Measurements from ENCODE around the gene DCAF8. TPM values are rescaled to one million over a fixed set of nuclear protein-coding genes. Genes with fewer than 3 reads are reported as not detected.

DCAF8 gene
- total RNA-seq, 1 experiment from 2014 or later: 126 TPM

DNA sequence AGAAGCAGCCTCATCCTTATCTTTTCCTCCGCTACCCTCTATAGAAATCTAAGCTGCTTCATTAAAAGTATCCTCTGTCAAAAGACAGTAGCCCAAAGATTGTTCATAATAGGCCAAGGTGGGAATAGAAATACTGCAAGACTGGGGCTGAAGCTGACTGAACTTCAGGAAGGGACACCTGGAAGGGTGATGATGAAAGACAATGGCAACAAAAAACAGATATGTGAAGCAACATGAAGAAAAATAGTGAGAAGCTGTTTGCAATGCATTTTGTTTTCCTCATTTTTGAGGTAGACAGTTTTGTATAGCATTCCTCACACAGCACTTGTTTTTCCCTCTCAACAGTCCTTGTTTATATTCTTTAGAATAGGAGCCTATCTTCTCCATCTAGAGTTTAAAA lies 16.9 kb downstream of the DCAF8 start:
- no TSS peak for BruUV-seq (replicated peaks)
- Mint-ChIP-seq H3K9me3 (ENCODE audit: low read depth, unreplicated experiment) (no peaks in the 10 kb centered on the region), H3K4me1 (ENCODE audit: low read depth, unreplicated experiment) (peaks cover 10% of the 10 kb centered on the region), H3K27me3 (ENCODE audit: unreplicated experiment) (no peaks in the 10 kb centered on the region), H3K27ac (ENCODE audit: unreplicated experiment) (peak overlapping the region; percentile 25), H3K4me3 (ENCODE audit: low read depth, unreplicated experiment) (no peak overlapping the region), H3K36me3 (ENCODE audit: insufficient read depth, unreplicated experiment) (no peaks in the 10 kb centered on the region)
- no peak for DNase-seq
- intact Hi-C loops (cut with micrococcal nuclease; ENCODE audit: unreplicated experiment): no loop called here
- CTCF ChIA-PET: no interaction called here
- TF ChIP-seq, protein P1, sequence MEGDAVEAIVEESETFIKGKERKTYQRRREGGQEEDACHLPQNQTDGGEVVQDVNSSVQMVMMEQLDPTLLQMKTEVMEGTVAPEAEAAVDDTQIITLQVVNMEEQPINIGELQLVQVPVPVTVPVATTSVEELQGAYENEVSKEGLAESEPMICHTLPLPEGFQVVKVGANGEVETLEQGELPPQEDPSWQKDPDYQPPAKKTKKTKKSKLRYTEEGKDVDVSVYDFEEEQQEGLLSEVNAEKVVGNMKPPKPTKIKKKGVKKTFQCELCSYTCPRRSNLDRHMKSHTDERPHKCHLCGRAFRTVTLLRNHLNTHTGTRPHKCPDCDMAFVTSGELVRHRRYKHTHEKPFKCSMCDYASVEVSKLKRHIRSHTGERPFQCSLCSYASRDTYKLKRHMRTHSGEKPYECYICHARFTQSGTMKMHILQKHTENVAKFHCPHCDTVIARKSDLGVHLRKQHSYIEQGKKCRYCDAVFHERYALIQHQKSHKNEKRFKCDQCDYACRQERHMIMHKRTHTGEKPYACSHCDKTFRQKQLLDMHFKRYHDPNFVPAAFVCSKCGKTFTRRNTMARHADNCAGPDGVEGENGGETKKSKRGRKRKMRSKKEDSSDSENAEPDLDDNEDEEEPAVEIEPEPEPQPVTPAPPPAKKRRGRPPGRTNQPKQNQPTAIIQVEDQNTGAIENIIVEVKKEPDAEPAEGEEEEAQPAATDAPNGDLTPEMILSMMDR (IDR thresholded peaks at IDR 0.05; ENCODE audit: unreplicated experiment): no peak

DNA sequence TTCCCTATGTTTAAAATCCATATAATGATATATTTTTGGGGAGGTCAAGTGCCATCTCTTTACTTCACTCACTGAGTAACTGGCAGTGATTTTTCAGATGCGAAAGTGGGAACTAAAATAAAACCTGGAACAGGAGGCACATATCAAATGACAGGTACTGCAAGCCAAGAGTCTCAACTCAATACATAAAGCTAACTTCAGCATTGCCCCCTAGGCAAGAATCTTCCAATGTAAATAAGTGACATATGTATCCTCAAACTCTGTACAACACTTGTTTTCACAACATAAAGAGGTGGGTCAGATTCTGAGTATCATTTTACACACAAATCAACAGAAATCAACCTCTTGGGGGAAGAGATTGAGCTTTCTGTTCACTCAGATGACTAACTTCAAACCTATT lies 18.1 kb downstream of the DCAF8 start:
- CTCF ChIA-PET: interaction anchor here (2.9 kb wide), 1 partner anchor 8 kb away, joined by 9 read pairs; no protein-coding TSS in a partner anchor
- DNase-seq: no peak
- intact Hi-C loops (cut with micrococcal nuclease; ENCODE audit: unreplicated experiment): no loop called here
- TF ChIP-seq, protein P1 (IDR thresholded peaks at IDR 0.05; ENCODE audit: unreplicated experiment): no peak
- Mint-ChIP-seq H3K4me3 (ENCODE audit: low read depth, unreplicated experiment) (no peak overlapping the region), H3K27me3 (ENCODE audit: unreplicated experiment) (no peaks in the 10 kb centered on the region), H3K36me3 (ENCODE audit: insufficient read depth, unreplicated experiment) (no peaks in the 10 kb centered on the region), H3K9me3 (ENCODE audit: low read depth, unreplicated experiment) (no peaks in the 10 kb centered on the region), H3K4me1 (ENCODE audit: low read depth, unreplicated experiment) (peaks cover 10% of the 10 kb centered on the region), H3K27ac (ENCODE audit: unreplicated experiment) (no peak overlapping the region)
- no TSS peak for BruUV-seq (replicated peaks)

DNA sequence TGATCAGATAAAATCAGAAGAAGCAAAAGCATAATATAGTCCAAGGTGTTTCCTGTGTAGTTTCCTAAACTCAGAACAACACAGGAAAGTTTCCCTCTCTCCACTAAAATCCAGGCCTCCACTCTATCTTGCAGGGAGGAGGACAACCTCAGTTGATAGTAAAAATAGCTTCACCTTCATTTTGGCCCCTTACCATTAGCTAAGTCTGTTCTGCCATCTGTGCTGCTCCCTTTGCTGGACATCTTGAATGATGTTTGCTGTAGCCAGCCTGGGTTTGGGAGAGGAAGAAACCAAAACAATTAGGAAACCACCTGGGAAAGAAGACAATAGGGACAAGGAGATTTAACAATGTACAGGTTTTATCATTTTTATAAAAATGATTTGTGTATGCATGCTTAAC lies 18.6 kb downstream of the DCAF8 start:
- CTCF ChIA-PET: interaction anchor here (0.7 to 2.9 kb wide), 2 partner anchors 8 to 211 kb away, joined by 3 to 9 read pairs; no protein-coding TSS in a partner anchor

DNA sequence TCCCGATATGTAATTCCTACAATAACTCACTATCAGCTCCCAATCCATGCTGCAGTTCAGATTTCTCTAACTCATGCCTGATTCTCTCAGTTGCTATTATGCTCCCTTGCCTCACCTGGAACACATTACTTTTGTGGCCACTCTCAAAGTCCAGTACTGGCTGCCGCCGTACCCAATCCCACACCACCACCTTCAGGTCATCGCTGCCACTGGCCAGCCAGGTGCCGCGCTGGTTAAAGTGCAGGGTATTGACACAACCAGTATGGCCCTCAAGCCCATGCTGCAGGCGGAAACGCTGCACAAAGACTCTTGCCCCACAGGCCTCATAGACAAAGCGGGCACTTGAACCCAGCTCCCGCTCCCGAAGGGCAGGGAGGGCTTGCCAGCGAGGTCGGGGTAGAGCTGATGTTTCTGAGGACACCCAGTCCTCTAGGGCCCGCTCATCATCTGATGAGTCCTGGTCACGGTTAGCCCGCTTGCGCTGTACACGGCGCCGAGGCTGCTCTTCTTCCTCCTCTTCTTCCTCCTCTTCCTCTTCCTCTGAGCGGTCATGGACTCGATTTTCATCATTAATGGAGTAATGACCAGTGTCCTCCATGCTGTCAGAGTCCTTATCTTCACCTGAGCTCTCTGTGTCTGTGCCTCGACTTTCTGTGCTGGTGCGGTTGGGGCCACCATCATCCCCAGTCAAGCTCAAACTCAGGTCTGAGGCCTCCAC lies 22.6 kb downstream of the DCAF8 start:
- TF ChIP-seq, protein P1 (IDR thresholded peaks at IDR 0.05; ENCODE audit: unreplicated experiment): no peak
- no peaks in the 10 kb centered on the region for H3K27me3 Mint-ChIP-seq (ENCODE audit: unreplicated experiment)
- intact Hi-C loops (cut with micrococcal nuclease; ENCODE audit: unreplicated experiment): no loop called here
- H3K4me3 Mint-ChIP-seq (ENCODE audit: low read depth, unreplicated experiment): no peak overlapping the region
- H3K36me3 Mint-ChIP-seq (ENCODE audit: insufficient read depth, unreplicated experiment): no peaks in the 10 kb centered on the region
- H3K9me3 Mint-ChIP-seq (ENCODE audit: low read depth, unreplicated experiment): no peaks in the 10 kb centered on the region
- H3K27ac Mint-ChIP-seq (ENCODE audit: unreplicated experiment): no peak overlapping the region
- no peaks in the 10 kb centered on the region for H3K4me1 Mint-ChIP-seq (ENCODE audit: low read depth, unreplicated experiment)
- CTCF ChIA-PET: no interaction called here
- DNase-seq: no peak
- BruUV-seq (replicated peaks): TSS peak; percentile 39

More for the DNA sequence above, 18.6 kb downstream of the DCAF8 start:
- TF ChIP-seq, protein P1 (IDR thresholded peaks at IDR 0.05; ENCODE audit: unreplicated experiment): no peak
- Mint-ChIP-seq H3K27ac (ENCODE audit: unreplicated experiment) (no peak overlapping the region), H3K36me3 (ENCODE audit: insufficient read depth, unreplicated experiment) (no peaks in the 10 kb centered on the region), H3K27me3 (ENCODE audit: unreplicated experiment) (no peaks in the 10 kb centered on the region), H3K4me1 (ENCODE audit: low read depth, unreplicated experiment) (peaks cover 10% of the 10 kb centered on the region), H3K4me3 (ENCODE audit: low read depth, unreplicated experiment) (no peak overlapping the region), H3K9me3 (ENCODE audit: low read depth, unreplicated experiment) (no peaks in the 10 kb centered on the region)
- intact Hi-C loops (cut with micrococcal nuclease; ENCODE audit: unreplicated experiment): no loop called here
- no TSS peak for BruUV-seq (replicated peaks)
- DNase-seq: no peak
